Pons (tissue), 1 donor: ENCODE measurements around the gene KCNJ10.

Source experiments
- DNase-seq: peaks from one replicate; pipeline ENCODE4 v3.0.0-alpha.2; 2016; ENCODE audit warnings: low spot score

The KCNJ10 gene

DNA sequence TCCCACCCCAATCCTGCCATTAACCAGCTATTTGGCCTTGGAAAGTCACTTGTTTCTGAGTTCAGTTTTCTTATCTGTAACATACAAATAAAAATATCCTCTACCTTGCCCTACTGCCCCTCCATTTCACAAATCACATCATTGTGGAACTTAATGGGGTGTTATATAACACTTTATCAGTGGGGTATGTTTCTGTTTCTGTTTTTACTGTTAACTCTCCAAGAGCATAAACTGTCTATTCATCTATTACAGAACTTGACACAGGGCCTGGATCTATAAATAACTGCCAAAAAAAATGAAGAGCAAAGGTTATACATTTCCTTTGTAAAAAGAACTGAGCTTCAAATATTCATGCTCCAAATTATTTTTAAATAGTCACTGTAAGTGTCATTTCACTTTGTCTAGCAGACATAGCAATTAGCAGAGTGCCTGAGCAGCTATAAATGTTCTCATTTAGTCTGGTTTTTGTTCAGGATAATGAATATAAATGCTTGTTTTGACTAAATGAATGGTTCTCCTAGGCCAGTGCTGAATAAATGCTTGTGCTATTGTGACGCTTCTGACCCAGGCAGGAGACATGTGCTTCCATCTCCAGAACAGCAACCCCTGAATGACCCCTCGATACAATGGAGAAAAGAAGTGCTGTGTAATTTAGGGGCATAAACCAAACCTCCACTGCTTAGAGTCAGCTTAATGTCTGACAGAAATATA is 45.6 kb downstream of the KCNJ10 start:
- peak; percentile 93 for DNase-seq

DNA sequence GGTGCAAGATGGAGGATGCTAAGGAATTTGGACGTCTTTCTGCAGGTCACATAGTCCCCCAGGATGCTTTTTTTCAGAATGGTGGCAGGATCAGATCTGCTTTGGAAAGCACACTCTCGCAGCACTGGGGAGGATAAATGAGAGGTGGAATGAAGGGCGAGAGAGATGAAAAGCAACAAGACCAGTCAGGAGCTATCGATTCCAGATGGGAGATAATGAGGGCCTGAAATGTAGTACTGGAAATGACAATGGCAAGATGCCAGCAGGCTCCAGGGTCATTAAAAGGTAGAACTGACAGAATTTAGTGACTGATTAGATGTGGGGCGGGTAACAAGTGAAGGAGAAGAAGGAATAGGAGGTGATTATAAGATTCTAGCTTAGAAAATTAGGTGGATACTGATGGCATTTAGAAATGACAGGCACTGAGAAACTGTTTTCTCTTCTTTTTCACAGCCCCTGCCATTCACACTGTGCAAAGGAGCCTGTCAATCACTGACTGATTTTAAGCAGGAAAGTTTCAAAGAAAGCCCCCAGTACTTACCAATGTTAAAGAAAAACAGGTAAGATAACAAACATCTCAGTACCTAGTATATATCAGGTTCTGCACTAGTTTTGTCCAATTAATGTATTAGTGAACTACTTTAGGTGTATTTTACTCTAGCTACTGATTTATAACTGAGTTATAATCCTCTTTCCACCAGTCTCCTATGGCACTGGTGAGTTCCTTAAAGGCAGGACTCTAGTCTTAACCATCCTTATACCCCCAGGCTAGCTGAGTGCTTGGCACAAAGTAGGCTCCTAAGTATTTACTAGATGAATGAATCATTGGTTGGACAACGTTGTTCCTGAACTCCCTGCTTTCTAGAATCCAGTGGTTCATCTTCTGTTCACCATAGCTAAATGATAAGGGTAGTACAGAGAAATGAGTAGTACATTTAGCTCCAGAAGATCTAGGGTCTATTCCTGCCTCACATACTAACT is 47.3 kb downstream of the KCNJ10 start:
- DNase-seq, result no peak

DNA sequence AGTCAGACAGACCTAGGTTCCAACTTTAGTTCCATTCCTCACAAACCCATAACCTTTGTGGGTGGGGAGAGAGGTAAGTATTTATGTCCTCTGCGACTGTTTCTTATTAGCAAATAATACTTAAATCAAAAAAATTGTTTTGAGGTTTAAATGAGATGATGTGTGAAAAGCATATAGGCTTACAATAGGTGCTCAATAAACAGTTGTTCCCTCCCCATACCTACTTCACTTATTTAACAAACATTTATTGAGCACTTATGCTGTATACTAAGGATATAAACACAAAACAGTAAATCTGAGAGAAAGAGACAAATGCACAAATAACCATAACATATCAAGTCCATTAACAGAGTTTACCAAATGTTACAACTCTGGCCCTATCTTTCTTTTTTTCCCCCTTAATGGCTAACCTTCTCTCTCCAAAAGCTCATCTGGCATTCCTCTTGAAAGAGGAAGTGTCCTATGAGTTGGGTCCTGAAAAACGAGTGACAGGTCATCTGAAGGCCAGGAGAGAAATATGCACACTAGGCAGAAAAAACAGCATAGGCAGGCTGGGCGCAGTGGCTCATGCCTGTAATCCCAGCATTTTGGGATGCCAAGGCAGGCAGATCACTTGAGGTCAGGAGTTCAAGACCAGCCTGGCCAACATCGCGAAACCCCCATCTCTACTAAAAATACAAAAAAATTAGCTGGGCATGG is 48.4 kb downstream of the KCNJ10 start:
- DNase-seq, result no peak

DNA sequence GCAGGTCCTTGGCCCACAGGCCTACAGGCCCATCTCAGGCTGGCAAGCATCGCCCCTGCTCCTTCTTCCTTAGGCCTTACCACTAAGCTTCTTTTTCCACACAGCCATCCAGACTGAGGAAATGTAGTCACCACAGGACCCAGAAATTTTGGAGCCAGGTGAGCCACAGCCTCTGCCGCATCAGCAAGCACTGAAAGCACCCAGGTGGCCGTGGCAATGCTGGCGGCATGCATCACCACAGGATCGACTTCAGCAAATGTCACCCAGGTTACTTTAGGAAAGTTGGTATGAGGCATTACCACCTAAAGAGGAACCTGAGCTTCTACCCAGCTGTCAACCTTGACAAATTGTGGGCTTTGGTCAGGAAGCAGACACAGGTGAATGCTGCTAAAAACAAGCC is 49.8 kb downstream of the KCNJ10 start:
- no peak for DNase-seq

DNA sequence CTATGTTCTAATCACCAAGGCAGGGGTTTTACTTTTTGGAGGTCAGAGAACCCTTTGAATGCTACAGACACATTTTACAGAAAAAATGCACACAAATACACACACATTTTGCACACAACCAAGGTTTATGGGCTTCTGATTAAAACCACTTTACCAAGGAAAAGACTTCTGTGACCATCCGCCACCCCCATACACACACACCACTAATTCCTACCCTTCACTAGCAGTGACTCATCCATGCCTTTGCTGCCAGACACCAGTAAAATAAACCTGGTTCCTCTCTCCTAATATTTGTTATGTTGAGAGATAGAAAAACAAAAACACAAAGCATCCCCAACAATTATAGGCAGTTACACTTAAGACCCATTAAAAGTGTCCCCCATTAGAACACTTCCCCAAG is 51.1 kb downstream of the KCNJ10 start:
- no peak for DNase-seq

DNA sequence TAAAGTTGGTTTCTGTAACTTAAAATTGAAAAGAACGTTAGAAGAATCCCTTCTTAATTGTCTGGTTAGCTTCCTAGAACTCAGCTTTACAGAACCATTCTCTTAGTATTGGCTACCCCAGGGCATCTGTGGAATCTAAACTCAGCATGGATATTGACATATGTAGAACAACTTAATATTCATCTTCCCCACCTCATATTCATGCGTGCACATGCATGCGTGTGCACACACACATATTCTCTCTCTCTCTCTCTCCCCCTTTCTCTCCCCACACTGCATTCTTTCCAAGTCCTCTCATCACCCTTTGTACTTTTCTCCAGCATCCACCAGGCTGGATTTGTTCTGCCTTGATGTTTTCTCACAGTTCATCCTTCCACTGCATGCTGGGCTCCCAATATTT is 51.6 kb downstream of the KCNJ10 start:
- no peak for DNase-seq

DNA sequence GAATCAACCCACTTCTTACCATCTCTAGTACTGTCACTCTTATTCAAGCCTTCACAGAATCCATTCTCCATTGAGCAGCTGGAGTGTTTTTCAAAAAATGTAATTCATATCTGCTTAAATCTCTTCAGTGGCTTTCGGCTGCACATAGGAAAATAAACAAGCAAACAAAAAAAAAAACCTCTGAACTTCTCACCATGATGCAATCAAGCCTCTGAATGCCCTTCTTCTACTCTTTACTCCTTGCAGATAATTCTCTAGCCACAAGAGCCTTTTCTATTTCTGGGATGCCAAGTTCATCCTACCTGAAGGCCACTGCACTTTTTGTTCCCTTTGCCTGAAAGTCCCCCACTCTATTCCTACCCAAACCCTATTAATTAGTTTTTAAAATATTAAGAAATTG is 52.4 kb downstream of the KCNJ10 start:
- no peak for DNase-seq

DNA sequence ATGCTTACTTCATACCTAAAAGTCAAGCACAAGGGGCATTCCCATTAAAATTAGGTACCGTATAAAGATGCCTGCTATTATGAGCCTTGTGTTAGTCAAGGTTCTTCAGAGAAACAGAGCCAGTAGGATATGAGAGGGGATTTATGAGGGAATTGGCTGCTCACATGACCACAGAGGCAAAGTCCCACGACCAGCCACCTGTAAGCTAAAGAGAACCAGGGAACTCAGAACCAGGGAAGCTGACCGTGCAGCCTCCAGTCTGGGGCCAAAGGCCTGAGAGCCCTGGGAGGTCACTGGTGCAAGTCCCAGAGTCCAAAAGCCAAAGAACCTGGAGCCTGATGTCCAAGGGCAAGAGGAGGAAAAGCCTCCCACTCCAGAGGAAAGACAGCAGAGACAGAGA is 58.2 kb downstream of the KCNJ10 start:
- DNase-seq, result no peak

DNA sequence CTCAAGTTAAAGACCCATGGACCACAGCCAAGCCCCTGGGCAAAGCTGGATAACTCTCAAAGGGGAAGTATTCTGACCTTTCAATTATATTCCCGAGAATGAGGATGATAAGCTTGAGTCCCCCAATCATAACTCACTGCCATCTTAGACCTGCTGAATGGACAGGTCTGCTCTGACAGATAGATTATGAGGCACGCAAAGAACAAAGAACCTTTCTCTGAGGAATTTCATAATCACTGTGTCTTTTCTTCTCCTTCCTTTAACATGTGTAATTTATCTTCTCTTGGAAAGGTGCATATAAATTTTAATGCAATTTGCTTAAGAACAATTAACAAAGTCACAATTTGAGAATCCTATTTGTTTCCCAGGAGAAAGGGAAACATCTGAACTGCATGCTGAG is 60.2 kb downstream of the KCNJ10 start:
- no peak for DNase-seq

DNA sequence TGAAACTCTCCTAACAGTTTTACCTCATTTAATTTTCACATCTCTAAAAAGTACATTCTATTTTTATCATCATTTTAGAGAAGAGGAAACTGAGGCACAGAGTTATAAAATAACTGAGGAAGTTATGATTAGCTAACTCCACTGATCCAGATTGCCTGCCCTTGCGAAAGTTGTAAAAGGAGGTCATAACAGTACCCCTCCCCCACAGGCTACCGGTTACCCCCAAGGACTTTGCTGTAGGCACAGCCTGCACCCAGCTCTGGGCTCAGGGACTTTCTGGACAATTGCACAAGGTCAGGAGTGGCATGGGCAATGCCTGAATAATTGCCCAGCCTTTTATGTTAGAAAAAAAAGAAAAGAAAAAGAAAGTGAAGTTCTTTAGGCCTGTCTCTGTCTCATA is 60.9 kb downstream of the KCNJ10 start:
- no peak for DNase-seq

DNA sequence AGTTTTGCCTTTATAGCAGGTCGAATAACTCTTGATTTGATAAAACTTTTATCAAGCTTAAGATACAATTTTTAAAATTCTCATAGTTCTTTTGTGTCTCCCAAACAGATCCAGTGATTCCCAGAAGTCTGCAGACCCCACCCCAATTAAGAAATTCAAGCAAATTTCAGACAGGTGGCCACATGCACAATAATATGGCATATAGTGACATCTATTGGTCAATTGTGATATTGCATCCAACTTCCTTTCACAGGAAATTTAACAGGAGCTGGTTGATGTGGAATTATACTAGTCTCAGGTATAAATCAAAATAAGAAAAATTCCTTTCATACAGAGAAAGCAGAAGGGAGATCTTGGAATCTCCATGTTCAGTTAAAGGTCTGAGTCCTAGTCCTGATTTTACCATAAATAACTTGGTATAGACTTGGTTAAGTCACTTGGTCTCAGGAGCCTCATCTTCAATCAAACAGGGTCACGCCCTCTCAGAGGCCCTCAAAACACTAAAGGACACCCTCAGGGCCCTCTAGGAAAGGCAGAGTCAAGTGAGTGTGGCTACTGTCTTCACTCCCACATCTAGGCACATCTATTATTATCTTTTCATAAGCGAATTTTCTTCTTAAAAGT is 62.3 kb downstream of the KCNJ10 start:
- peak; percentile 61 for DNase-seq

DNA sequence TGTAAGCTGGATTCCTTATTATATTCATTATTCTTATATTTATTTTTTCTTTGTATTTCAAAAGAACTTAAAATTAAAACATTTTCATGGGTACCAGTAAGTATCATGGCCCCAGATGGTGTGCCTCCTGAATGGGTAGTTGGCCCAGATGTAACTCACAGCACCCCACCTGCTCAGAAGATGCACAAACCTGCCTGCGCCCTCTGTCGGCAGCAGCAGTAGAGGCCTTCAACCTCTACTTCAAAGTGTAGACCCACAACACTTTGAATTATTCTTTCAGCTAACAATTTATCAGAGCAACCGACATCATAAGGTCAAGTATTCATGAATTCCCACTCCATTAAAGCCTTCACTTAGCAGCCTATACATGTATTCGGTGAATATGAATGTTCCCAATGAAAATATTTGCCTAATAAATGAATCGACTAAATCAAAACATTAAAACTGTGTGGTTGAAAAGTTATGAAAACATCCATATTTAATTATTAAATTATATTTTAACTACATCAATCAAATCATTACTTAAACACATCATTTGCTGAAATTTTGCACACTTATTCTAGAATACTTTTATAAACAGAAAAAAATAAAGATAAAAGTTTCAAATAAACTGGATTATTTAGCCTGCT is 63.5 kb downstream of the KCNJ10 start:
- no peak for DNase-seq

DNA sequence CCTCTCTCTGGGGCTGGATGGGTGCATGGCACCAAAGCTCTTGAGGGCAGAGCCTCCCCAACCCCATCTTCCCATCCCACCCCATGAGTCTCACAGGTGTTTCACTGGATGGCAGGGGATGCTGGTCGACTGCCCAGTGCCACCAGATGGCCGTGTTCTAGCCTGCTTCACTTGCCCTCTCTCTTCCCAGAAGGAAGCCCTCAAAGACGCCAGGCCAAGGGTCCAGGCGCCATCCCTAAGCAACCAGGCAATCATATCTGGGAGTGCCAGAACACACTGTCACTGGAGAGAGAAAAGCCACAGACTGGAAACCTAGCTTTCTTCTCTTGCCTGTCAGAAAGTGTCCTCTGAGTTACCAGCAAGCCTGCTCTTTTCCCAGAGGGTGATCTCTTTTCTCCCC is 64.9 kb downstream of the KCNJ10 start:
- no peak for DNase-seq

DNA sequence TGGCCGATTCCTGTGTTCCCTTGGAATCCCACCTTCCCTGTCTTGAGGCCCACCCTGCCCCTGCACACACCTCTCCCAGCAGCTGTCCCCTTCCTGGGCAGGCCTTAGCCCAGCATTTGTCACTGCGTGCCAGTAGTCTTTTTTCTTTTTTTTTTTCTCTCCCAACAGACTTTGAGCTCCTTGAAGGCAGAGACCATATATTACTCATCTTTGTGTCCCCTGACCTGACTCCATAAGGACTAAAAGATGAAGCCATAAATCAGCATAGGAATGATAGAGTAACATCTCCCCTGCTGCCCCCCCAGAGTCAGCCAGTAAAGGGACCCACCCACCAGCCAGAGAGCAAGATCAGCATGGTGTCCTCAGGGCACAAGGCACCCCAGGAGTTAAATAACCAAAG is 65.5 kb downstream of the KCNJ10 start:
- DNase-seq, result no peak

DNA sequence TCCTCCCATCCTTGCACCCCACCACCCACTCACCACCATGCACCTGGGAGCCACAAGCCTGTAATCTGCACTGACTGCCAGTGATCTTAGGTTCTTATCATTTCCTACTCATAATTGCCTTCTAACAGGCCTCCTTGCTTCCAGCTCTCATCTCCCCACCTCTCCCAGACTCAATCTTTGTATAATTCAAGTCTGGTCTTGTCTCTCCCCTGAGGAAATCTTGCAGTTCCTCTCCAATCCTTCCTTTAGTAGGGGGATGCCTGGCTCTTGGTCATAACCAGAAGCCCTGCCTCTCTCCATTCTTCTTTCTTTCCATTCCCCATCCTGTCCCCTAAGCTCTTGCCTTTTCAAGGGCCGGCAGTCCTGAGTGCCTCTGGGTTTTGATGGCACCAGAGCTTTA is 66.0 kb downstream of the KCNJ10 start:
- no peak for DNase-seq

DNA sequence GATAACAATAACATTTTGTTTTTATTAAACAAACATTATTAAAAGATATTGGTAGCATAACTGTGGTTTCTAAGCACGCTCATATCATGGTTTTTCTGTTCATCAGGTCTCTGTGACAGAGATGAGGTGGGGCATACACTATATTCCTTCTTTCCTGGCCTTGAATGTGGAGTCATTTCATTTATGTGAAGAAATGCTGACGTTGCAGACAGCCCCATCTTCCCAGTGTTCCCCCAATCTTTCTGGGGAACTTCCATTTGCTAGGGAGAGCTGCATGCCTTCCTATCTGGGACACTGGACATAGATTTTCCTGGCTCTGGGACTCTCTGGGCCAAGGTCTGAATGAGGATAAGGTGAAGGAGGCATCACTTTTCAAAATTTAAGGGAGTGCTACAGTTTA is 68.5 kb downstream of the KCNJ10 start:
- DNase-seq, result no peak

DNA sequence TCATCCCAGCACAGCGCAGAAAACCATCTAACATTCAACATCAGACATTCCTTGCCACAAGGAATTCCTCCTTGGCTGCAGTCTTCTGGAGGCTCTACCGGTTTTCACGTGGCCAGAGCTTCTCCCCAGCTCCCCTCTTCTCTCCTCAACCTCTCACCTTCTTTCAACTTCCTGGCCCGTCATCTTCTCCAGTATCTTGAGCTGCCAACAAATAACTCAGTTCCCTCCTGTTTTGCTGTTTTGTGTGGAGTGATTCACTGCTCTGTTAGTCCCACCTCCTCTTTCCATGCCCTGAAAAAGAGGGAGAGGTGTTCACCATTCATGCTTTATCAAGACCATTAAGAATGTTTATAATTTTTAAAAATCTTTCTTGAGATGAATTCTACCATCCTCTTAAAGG is 70.8 kb downstream of the KCNJ10 start:
- no peak for DNase-seq

DNA sequence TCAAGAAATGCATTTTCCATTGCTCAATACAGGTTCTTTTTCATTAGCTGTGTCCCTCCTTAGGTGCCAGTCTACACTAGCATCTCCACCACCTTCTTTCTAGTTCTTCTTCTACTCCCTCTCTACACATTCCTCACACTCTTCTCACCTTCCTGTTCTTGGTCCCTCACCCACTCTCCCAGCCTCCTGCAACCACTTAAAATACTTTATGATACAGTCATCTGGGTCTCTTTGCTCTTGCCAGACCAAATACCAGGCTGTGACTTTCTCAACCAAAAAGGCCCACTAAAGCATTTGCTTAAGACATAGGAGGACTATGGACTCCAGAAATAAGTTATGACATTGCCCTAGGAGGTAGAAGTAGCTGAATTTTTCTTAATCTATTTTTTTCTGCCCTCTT is 73.3 kb downstream of the KCNJ10 start:
- DNase-seq, result no peak

DNA sequence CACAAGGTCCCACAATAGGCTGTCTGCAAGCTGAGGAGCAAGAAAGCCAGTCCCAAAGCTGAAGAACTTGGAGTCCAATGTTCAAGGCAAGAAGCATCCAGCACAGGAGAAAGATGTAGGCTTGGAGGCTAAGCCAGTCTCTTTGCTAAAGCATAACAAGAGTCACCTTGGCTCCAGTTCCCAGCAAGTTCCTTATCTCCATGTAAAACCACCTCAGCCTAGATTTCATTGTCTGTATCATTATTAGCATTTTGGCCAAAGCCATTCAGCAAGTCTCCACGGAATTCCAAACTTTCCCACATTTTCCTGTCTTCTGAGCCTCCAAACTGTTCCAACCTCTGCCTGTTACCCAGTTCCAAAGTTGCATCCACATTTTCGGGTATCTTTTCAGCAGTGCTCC is 75.1 kb downstream of the KCNJ10 start:
- no peak for DNase-seq

DNA sequence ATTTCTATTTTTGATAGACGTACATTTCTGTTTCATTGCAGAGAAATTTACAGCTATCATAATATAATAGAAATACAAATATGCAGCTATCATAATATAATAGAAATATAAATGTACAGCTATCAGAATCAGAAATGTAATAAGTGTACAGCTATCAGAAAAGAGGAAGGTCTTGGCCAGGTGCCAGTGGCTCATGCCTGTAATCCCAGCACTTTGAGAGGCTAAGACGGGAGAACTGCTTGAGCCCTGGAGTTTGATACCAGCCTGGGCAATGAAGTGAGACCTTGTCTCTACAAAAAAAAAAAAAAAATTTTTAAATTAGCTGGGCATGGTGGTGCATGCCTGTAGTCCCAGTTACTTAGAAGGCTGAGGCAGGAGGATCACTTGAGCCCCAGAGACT is 76.0 kb downstream of the KCNJ10 start:
- DNase-seq, result no peak

DNA sequence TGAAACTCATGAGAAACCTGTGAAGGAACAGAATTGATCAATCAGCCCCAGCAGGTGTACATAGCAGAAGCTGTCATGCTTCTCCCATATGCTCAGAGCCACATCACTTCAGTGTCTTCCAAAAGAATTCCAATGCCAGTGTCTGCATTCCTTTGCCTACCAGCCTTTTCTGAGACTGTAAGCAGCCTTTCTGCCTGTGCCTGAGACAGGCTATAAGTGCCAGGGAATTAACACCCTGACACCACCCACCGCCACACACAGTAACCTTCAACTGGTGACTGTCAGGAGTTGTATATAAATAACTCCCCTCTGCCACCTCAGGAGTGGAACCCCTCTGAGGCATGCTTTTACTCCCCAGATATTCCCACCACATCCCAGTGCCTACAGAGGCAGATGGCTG is 77.8 kb downstream of the KCNJ10 start:
- no peak for DNase-seq

DNA sequence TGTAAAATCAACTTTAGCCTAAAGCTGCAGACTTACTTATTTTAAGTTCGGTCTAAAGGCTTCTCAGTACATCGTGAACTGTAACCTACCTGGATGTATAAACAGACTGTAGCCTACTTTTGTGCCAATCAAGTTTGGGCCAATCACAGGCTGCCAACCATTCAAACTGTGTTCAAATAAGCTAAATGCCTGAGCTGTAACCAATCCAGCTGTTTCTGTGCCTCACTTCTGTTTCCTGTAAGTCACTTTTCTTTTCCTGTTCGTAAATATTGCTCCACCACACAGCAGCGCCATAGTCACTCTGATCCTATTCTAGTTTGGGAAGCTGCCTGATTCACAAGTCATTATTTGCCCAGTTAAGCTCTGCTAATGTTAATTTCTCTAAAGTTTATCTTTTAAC is 78.4 kb downstream of the KCNJ10 start:
- DNase-seq, result no peak
